ENCODE results near the gene CDH4.

The CDH4 gene

DNA sequence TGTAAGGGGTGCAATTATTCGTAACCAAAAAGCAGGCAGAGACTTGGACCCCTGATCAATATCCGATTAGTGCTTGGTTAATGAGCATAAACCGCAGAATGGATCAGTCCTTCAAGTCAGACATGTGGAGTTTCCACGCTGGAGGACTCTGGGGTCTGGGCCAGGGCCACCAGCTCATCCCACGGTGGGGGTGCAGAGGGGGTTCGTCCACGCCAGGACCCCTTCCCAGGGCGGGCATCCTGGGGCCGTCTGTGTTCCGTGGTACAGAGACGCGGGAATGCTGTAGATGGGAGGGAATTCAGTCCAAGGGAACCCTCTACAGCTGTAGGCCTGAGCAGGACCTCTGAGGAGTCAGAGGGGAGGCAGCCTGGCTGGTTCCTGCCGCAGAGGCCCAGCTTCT, 615.9 kb downstream of the CDH4 start:
- no peak overlapping the region for H3K4me3 ChIP-seq (replicated peaks; ENCODE audit: insufficient read depth, low read length)
- TF ChIP-seq POLR2AphosphoS5 (IDR thresholded peaks at IDR 0.05; ENCODE audit: low read depth): no peak
- TF ChIP-seq, protein P1, sequence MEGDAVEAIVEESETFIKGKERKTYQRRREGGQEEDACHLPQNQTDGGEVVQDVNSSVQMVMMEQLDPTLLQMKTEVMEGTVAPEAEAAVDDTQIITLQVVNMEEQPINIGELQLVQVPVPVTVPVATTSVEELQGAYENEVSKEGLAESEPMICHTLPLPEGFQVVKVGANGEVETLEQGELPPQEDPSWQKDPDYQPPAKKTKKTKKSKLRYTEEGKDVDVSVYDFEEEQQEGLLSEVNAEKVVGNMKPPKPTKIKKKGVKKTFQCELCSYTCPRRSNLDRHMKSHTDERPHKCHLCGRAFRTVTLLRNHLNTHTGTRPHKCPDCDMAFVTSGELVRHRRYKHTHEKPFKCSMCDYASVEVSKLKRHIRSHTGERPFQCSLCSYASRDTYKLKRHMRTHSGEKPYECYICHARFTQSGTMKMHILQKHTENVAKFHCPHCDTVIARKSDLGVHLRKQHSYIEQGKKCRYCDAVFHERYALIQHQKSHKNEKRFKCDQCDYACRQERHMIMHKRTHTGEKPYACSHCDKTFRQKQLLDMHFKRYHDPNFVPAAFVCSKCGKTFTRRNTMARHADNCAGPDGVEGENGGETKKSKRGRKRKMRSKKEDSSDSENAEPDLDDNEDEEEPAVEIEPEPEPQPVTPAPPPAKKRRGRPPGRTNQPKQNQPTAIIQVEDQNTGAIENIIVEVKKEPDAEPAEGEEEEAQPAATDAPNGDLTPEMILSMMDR (IDR thresholded peaks at IDR 0.05; ENCODE audit: insufficient read depth, low read length): no peak
- no peak for TF ChIP-seq SPI1 (IDR thresholded peaks at IDR 0.05; ENCODE audit: borderline replicate concordance, low read depth)
- TF ChIP-seq REST (IDR thresholded peaks at IDR 0.05; ENCODE audit: insufficient replicate concordance, low read depth): no peak
- no peak for TF ChIP-seq GABPA (IDR thresholded peaks at IDR 0.05; ENCODE audit: low read depth)
- H3K27ac ChIP-seq (replicated peaks): no peak overlapping the region
- DNase-seq (ENCODE audit: low read depth in 1 of 2, low spot score in 1 of 2): no peak
- no peaks in the 10 kb centered on the region for H3K27me3 ChIP-seq (ENCODE audit: insufficient read depth, poor library complexity, severe bottlenecking)

GRCh38 chr20:61868466-61869090, 616.5 kb downstream of the CDH4 start:
- Histone ChIP-seq H3K27ac (replicated peaks) (no peak overlapping the region), H3K27me3 (ENCODE audit: insufficient read depth, poor library complexity, severe bottlenecking) (no peaks in the 10 kb centered on the region), H3K4me3 (replicated peaks; ENCODE audit: insufficient read depth, low read length) (no peak overlapping the region)
- no peak for DNase-seq (ENCODE audit: low read depth in 1 of 2, low spot score in 1 of 2)
- no peak for TF ChIP-seq SPI1 (IDR thresholded peaks at IDR 0.05; ENCODE audit: borderline replicate concordance, low read depth)

GRCh38 chr20:61869750-61870507, 617.9 kb downstream of the CDH4 start:
- no peak overlapping the region for H3K27ac ChIP-seq (replicated peaks)
- TF ChIP-seq POLR2AphosphoS5 (IDR thresholded peaks at IDR 0.05; ENCODE audit: low read depth) (no peak), REST (IDR thresholded peaks at IDR 0.05; ENCODE audit: insufficient replicate concordance, low read depth) (no peak), SPI1 (IDR thresholded peaks at IDR 0.05; ENCODE audit: borderline replicate concordance, low read depth) (no peak), GABPA (IDR thresholded peaks at IDR 0.05; ENCODE audit: low read depth) (no peak)
- TF ChIP-seq, protein P1 (IDR thresholded peaks at IDR 0.05; ENCODE audit: insufficient read depth, low read length): no peak
- no peak overlapping the region for H3K4me3 ChIP-seq (replicated peaks; ENCODE audit: insufficient read depth, low read length)
- no peaks in the 10 kb centered on the region for H3K27me3 ChIP-seq (ENCODE audit: insufficient read depth, poor library complexity, severe bottlenecking)
- no peak for DNase-seq (ENCODE audit: low read depth in 1 of 2, low spot score in 1 of 2)

GRCh38 chr20:61871160-61871559, 619.1 kb downstream of the CDH4 start:
- TF ChIP-seq REST (IDR thresholded peaks at IDR 0.05; ENCODE audit: insufficient replicate concordance, low read depth) (no peak), SPI1 (IDR thresholded peaks at IDR 0.05; ENCODE audit: borderline replicate concordance, low read depth) (no peak), POLR2AphosphoS5 (IDR thresholded peaks at IDR 0.05; ENCODE audit: low read depth) (no peak), GABPA (IDR thresholded peaks at IDR 0.05; ENCODE audit: low read depth) (no peak)
- TF ChIP-seq, protein P1 (IDR thresholded peaks at IDR 0.05; ENCODE audit: insufficient read depth, low read length): no peak
- no peak for DNase-seq (ENCODE audit: low read depth in 1 of 2, low spot score in 1 of 2)
- Histone ChIP-seq H3K27me3 (ENCODE audit: insufficient read depth, poor library complexity, severe bottlenecking) (no peaks in the 10 kb centered on the region), H3K27ac (replicated peaks) (no peak overlapping the region), H3K4me3 (replicated peaks; ENCODE audit: insufficient read depth, low read length) (no peak overlapping the region)
